Small intestine (tissue), 7 donors: ENCODE data around the gene DYNC1I1. TPM values are rescaled to one million over a fixed set of nuclear protein-coding genes. Genes with fewer than 3 reads are reported as not detected.

ENCODE experiments used
- DNase-seq, 2 donors: peaks; one replicate each; pipeline versions ENCODE4 v3.0.0 to v3.0.0-alpha.2; 2013
- FAIRE-seq: peaks from 2 replicates; lab custom pipeline; 2012; peaks lifted over from hg19 to GRCh38; lab: Jason Lieb, UNC
- H3K27ac ChIP-seq, 3 donors: one replicate each; pipeline ENCODE4 v1.5.1; 2013; ENCODE audit warnings: low read length in 2 of 3, mild to moderate bottlenecking in 2 of 3, control low read depth in 1 of 3, inconsistent platforms in 1 of 3, low read depth in 1 of 3, moderate library complexity in 1 of 3
- H3K27me3 ChIP-seq, 3 donors: one replicate each; pipeline ENCODE4 v1.6.1; 2013; ENCODE audit warnings: low read length in 3 of 3, inconsistent platforms in 1 of 3; ENCODE audit not compliant: control insufficient read depth in 3 of 3, insufficient read depth in 3 of 3
- H3K36me3 ChIP-seq, 3 donors: one replicate each; pipeline ENCODE4 v1.6.1; 2013; ENCODE audit warnings: low read length in 3 of 3, inconsistent platforms in 1 of 3, low read depth in 1 of 3, mild to moderate bottlenecking in 1 of 3, moderate library complexity in 1 of 3; ENCODE audit not compliant: control insufficient read depth in 3 of 3, insufficient read depth in 2 of 3
- H3K4me1 ChIP-seq, 3 donors: one replicate each; pipeline ENCODE4 v1.6.1; 2013; ENCODE audit warnings: low read length in 2 of 3, inconsistent platforms in 1 of 3, low read depth in 1 of 3, mild to moderate bottlenecking in 1 of 3, moderate library complexity in 1 of 3; ENCODE audit not compliant: control insufficient read depth in 3 of 3, insufficient read depth in 2 of 3
- H3K4me3 ChIP-seq, 3 donors: one replicate each; pipeline ENCODE4 v1.5.1; 2013; ENCODE audit warnings: low read length in 3 of 3, control low read depth in 1 of 3, inconsistent platforms in 1 of 3, low read depth in 1 of 3, mild to moderate bottlenecking in 1 of 3, moderate library complexity in 1 of 3
- H3K9me3 ChIP-seq, 2 donors: one replicate each; pipeline ENCODE4 v1.6.1; 2013; ENCODE audit warnings: low read depth in 1 of 2, low read length in 1 of 2; ENCODE audit not compliant: control insufficient read depth in 2 of 2, insufficient read depth in 1 of 2
- WGBS, 3 donors: extraction: QIAGEN DNeasy Blood & Tissue Kit; methylation state at CpG; one replicate each; pipeline ENCODE4 v1.1.7; 2013; 5-methylcytosine and 5-hydroxymethylcytosine counted together
- polyA plus RNA-seq, 4 donors: library from polyadenylated mRNA; stranded (reverse) in 3 of 4; unstranded in 1 of 4; fragments of 200-250 nt in 3 of 4; fragments of 120-200 nt in 1 of 4; gene quantifications; one replicate each; pipeline versions ENCODE4 v1.2.1 to v1.2.3, GENCODE V29; 2013
- donor health status: healthy with polysubstance abuse.
- donor health status: control.
- donor health status: control.
- donor health status: Bipolar disorder and iron deficiency.
- donor health status: healthy.

Gene DYNC1I1
- polyA plus RNA-seq, 4 donors, result 0.12 to 2.4 (median 0.27) TPM; not detected in 1

DNA sequence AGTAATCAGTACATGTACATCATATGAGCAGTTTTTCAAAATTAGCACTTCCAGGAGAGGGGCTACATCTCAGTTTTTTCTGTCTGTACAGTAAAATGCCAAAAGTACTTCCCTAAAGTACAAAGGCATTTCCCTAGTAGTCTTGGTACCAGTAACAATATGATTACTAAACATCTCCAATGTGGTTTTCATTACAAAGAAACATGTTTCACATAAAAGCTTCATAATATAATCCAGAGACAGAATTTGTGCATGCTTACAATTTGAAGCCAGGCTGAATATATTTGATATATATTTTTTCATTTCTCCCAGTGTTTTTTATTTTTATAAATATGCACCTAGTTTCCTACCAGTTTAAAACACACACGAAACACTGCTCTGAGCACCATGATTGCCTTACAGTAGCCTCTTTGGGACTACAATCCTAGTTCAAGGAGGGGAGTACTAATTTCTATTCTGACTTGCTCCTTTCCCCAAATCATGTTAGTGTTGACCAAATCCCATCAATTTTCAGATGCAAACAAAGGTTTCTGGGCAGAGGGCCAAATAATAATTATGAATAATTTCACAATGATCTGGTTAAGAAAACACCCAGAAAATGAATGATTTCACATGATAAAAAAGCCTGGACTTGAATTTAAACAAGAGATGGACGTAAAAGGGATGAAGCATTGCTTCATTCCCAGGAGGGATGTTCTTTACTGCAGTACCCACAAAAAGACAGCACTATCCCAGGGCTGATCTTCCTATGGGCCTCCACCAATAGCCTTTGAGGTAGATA is 348.3 kb downstream of the DYNC1I1 start:
- DNase-seq, result no peak
- WGBS, 3 donors, result 81 to 96% (median 85%) methylated on average over 2 of the region's 2 CpGs
- Histone ChIP-seq H3K4me1 (no peaks in the 10 kb centered on the region), H3K36me3 (peaks cover 2 to 13% (median 7%) of the 10 kb centered on the region in 3 donors), H3K27me3 (no peaks in the 10 kb centered on the region), H3K4me3 (no peak overlapping the region), H3K9me3 (no peaks in the 10 kb centered on the region), H3K27ac (no peak overlapping the region)
- FAIRE-seq, result no peak

DNA sequence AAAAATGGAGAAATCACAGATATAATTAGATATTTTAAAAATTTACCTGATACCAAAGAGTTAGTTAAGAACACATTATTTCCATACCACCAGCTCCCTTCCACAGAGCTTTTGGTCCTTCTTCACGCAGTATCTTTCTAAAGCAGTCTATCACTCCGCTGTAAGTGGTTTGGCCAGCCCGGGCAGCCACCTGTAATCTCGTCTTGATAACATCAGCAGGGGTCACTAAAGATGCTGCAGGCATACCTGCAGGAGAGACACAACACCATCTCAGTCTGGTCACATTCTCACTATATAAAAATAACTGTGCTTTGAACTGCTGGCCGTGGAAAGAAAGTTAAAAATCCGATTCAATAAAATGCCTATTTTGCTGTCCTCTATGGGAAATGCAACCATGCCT is 349.4 kb downstream of the DYNC1I1 start:
- 91 to 92% (median 91%) methylated on average over 6 of the region's 6 CpGs for WGBS, 3 donors
- Histone ChIP-seq H3K27ac (no peak overlapping the region), H3K27me3 (no peaks in the 10 kb centered on the region), H3K4me1 (peaks cover 0 to 2% (median 0%) of the 10 kb centered on the region in 3 donors), H3K36me3 (peaks cover 2 to 13% (median 7%) of the 10 kb centered on the region in 3 donors), H3K9me3 (no peaks in the 10 kb centered on the region), H3K4me3 (no peak overlapping the region)
- DNase-seq (no peak), FAIRE-seq (no peak)

DNA sequence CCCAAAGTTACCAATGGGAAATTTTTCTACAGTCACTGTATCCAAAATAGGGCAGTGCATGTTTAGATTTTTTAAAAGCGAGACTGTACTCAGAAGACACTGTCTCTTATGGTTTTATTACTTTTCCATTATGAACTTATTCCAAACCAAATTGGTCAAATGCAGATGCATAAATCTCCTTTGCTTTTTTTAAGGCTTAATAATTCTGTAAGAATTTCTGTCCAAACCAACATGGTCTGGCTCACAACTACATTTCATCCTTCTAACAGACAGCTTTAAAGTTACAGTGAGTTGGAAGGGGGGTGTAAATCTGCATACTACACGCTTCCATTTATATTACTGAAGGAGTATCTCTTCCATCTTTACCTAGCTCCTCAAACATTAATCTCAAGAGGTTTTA is 350.4 kb downstream of the DYNC1I1 start:
- no peak overlapping the region for H3K27ac ChIP-seq
- DNase-seq (no peak), FAIRE-seq (no peak)
- H3K4me3 ChIP-seq, result no peak overlapping the region
- peaks cover 2 to 14% (median 7%) of the 10 kb centered on the region in 3 donors for H3K36me3 ChIP-seq
- H3K9me3 ChIP-seq, result no peaks in the 10 kb centered on the region
- WGBS, 3 donors, result 92 to 96% (median 93%) methylated on average over 2 of the region's 2 CpGs
- peaks cover 0 to 2% (median 0%) of the 10 kb centered on the region in 3 donors for H3K4me1 ChIP-seq
- H3K27me3 ChIP-seq, result no peaks in the 10 kb centered on the region

DNA sequence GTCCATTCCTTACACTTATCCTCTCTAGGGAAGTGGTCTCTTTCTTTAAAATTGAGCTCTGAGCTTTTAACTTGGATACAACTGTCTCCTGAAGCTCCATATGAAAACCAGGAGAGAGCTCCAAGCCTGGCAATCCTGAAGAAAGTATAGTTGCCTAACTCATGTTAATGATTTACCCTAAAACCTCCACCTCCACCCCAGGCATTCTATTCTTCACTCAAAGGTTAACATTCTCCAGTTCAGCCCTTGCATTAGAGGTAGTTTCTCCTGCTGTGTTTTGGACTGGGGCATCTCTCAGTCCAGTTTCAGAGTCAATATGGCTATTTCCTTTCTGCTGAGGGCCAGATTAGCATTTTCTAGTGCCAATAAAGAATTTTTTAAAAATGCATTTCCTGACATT is 354.0 kb downstream of the DYNC1I1 start:
- no peak overlapping the region for H3K4me3 ChIP-seq
- H3K36me3 ChIP-seq, result peaks cover 1 to 12% (median 7%) of the 10 kb centered on the region in 3 donors
- H3K27me3 ChIP-seq, result no peaks in the 10 kb centered on the region
- H3K9me3 ChIP-seq, result no peaks in the 10 kb centered on the region
- H3K4me1 ChIP-seq, result peaks cover 0 to 2% (median 0%) of the 10 kb centered on the region in 3 donors
- DNase-seq (peak; percentile 48 to 50), FAIRE-seq (no peak)
- H3K27ac ChIP-seq, result no peak overlapping the region

DNA sequence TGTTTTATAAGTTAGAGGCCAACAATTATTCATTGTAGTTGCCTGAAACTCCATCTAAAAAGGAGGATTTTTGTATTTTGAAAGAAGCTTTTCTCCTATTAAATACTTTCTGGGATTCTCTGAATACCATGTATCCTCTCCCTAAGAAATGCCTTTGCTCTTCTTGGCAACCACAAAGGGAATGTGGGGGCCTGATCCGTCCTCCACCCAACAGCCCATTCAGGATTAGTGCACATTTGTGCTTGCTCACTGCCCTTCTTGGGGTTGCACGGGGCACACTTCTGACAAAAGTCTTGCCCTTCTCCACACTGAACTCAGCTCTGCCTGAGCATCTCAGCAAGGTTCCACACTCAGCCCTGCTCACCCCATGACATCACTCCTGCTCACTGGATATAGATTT is 355.4 kb downstream of the DYNC1I1 start:
- WGBS, 3 donors, result 87 to 94% (median 92%) methylated on average over 2 of the region's 2 CpGs
- peaks cover 0 to 8% (median 3%) of the 10 kb centered on the region in 3 donors for H3K36me3 ChIP-seq

DNA sequence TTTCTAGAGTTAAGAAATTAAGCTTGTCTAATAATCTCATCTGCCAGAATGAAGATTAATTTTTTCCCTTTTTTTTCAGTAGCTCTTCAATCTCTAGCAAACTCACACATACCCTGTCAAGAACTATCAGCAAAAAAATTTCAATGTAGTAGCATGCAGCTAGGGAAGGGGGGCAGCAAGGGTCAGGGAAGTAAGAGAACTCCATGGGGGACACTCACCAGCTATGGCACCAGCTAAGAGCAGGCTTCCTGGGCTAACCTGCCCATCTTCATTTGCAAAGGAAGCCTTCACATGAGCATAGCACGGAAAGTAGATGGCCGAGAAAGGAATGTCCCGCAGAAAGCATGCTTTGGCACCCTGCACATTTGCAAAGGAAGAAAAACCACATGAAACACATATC is 359.2 kb downstream of the DYNC1I1 start:
- H3K36me3 ChIP-seq, result peaks cover 2 to 8% (median 6%) of the 10 kb centered on the region in 3 donors
- H3K27ac ChIP-seq, result no peak overlapping the region

More for the DNA sequence above, 355.4 kb downstream of the DYNC1I1 start:
- Histone ChIP-seq H3K9me3 (no peaks in the 10 kb centered on the region), H3K27me3 (no peaks in the 10 kb centered on the region), H3K4me3 (no peak overlapping the region), H3K27ac (no peak overlapping the region), H3K4me1 (peaks cover 0 to 2% (median 0%) of the 10 kb centered on the region in 3 donors)
- DNase-seq (no peak), FAIRE-seq (no peak)

DNA sequence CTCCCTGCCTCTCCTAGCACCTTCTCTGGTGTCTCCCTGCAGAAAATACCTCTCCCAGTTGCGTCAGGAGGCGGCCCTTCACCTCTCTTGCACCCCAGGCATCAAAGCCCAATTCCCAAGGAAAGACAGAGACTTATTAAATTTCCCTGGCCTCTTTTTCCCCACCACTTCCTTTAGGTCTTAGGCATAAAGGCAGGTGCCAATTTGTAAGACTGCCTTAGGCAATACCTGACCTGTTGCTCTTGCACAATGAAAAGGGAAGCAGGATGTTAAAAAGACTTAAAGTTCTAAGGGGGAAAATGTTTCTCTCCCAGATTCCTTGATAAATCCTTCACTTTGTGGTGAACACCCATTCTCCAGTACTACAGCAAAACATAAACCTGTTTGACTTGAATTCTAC is 362.9 kb downstream of the DYNC1I1 start:
- H3K27ac ChIP-seq, result no peak overlapping the region
- peaks cover 4 to 8% (median 6%) of the 10 kb centered on the region in 3 donors for H3K36me3 ChIP-seq
- 95 to 97% (median 96%) methylated on average over 2 of the region's 2 CpGs for WGBS, 3 donors
- H3K9me3 ChIP-seq, result no peaks in the 10 kb centered on the region
- FAIRE-seq (no peak), DNase-seq (no peak)
- H3K4me3 ChIP-seq, result no peak overlapping the region
- H3K4me1 ChIP-seq, result no peaks in the 10 kb centered on the region
- H3K27me3 ChIP-seq, result no peaks in the 10 kb centered on the region

More for the DNA sequence above, 359.2 kb downstream of the DYNC1I1 start:
- 89 to 98% (median 93%) methylated on average over 3 of the region's 3 CpGs for WGBS, 3 donors
- Histone ChIP-seq H3K4me1 (peaks cover 0 to under 1% (median 0%) of the 10 kb centered on the region in 3 donors), H3K4me3 (no peak overlapping the region), H3K9me3 (no peaks in the 10 kb centered on the region), H3K27me3 (no peaks in the 10 kb centered on the region)
- no peak for FAIRE-seq
- DNase-seq, result no peak

DNA sequence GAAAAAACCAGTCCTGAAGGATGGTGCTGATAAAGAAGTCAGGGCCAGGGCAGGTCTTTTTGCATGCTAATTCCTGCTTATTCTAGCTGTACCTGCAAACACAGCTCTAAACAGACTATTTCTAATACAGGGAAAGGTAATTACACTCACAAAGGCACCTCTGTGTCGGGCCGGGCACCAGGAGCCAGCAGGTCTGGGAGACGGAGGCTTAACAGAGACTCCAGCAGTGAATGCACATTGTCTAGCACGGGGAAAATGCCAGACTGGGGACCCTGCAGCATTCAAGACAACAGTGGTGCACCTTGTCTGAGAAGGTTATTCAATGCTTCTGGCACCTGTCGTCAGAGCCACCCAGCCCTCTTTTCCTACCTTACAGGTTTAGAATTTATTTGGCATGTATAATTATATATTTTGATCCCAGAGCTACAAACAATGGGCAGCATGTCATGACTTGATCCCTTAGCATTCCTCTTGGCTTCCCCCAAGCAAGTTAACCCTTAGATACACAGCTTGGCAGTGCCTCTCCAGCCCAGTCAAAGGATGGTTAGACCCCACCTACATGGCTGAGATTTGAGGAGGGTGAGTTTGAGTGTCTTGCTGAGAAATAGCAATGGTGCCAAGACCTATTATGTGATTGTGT is 364.4 kb downstream of the DYNC1I1 start:
- Histone ChIP-seq H3K9me3 (no peaks in the 10 kb centered on the region), H3K27me3 (no peaks in the 10 kb centered on the region), H3K36me3 (peaks cover 3 to 12% (median 4%) of the 10 kb centered on the region in 3 donors), H3K27ac (no peak overlapping the region), H3K4me3 (no peak overlapping the region), H3K4me1 (no peaks in the 10 kb centered on the region)
- DNase-seq (no peak), FAIRE-seq (no peak)
- WGBS, 3 donors, result 95 to 97% (median 96%) methylated on average over 5 of the region's 5 CpGs
